Panc1 (cell line): ENCODE measurements around the gene GDF11.

Experiments
- CTCF ChIP-seq: fragments of 450-650 bp; IDR thresholded peaks from 2 replicates; pipeline ENCODE4 v1.5.1; 2017; ENCODE audit warnings: mild to moderate bottlenecking
- POLR2AphosphoS5 ChIP-seq: IDR thresholded peaks from 2 replicates; pipeline ENCODE4 v1.6.1; 2012; ENCODE audit warnings: mild to moderate bottlenecking, low read depth, low read length, moderate library complexity
- REST ChIP-seq, 2 experiments: IDR thresholded peaks; 2 replicates each; pipeline ENCODE4 v1.6.1; 2011 to 2012; ENCODE audit warnings: low read depth in 2 of 2, control low read depth in 1 of 2, low read length in 1 of 2, mild to moderate bottlenecking in 1 of 2, moderate library complexity in 1 of 2; ENCODE audit not compliant: insufficient read depth in 1 of 2
- SIN3A ChIP-seq: IDR thresholded peaks from 2 replicates; pipeline ENCODE4 v1.6.1; 2012; ENCODE audit warnings: low read depth, mild to moderate bottlenecking, low read length, moderate library complexity, borderline replicate concordance; ENCODE audit not compliant: insufficient read depth

- TF ChIP-seq REST (IDR thresholded peaks at IDR 0.05; ENCODE audit: insufficient read depth in 1 of 2, low read depth in 2 of 2, low read length in 1 of 2) (no peak), CTCF (no peak), POLR2AphosphoS5 (no peak), SIN3A (no peak)
Observed at GRCh38 chr12:55715169-55715764, 27.7 kb upstream of the GDF11 start.
